Panc1 (cell line): ENCODE results near the gene NOTCH1. TPM values are rescaled to one million over a fixed set of nuclear protein-coding genes. Genes with fewer than 3 reads are reported as not detected.

Experiments used
- ATAC-seq: fragments of 200-7000 bp; cut with Tn5 transposase; 2 replicates; pipeline ENCODE4 v1.9.1; 2020; ENCODE audit warnings: mild to moderate bottlenecking, moderate library complexity
- BruUV-seq: library from RNA; stranded (reverse); fragments of 400-500 nt; replicated peaks from 2 replicates; lab custom pipeline; 2021; lab: Mats Ljungman, UMichigan
- CTCF ChIA-PET: fragments of 300-600 bp; sonication (Branson Sonifier 250); formaldehyde crosslinking; loops from one replicate; lab custom pipeline; 2022; ENCODE audit warnings: antibody characterized with exemption; lab: Charles Lee
- POLR2A ChIA-PET: fragments of 300-600 bp; sonication (Branson Sonifier 250); formaldehyde crosslinking; loops from one replicate; lab custom pipeline; 2022; ENCODE audit warnings: antibody characterized with exemption; lab: Charles Lee
- DNase-seq: peaks from one replicate; pipeline ENCODE4 v3.0.0-alpha.2; 2010; ENCODE audit warnings: low read depth, low spot score
- H3K27ac ChIP-seq: 2 replicates; pipeline ENCODE4 v1.5.1; 2011; ENCODE audit warnings: mild to moderate bottlenecking, low read length, inconsistent platforms
- H3K27me3 ChIP-seq: fragments of 200-500 bp; sonication (Bioruptor generic); 2 replicates; pipeline ENCODE4 v1.6.0; 2014; ENCODE audit warnings: low read length, inconsistent platforms; ENCODE audit not compliant: control insufficient read depth, insufficient read depth
- H3K36me3 ChIP-seq: fragments of 200-500 bp; sonication (Bioruptor generic); 2 replicates; pipeline ENCODE4 v1.5.1; 2014; ENCODE audit warnings: inconsistent platforms, mild to moderate bottlenecking, low read length, moderate library complexity; ENCODE audit not compliant: control insufficient read depth, insufficient read depth
- H3K4me1 ChIP-seq: 2 replicates; pipeline ENCODE4 v1.5.1; 2011; ENCODE audit warnings: inconsistent platforms, mild to moderate bottlenecking, low read length, moderate library complexity; ENCODE audit not compliant: control insufficient read depth, insufficient read depth
- H3K4me3 ChIP-seq, 2 experiments: 2 replicates each; pipeline ENCODE4 v1.5.1; 2011 to 2012; ENCODE audit warnings: low read depth in 2 of 2, low read length in 2 of 2, mild to moderate bottlenecking in 2 of 2, inconsistent platforms in 1 of 2, moderate library complexity in 1 of 2
- H3K9me3 ChIP-seq: fragments of 200-500 bp; sonication (Bioruptor generic); 2 replicates; pipeline ENCODE4 v1.5.1; 2014; ENCODE audit warnings: low read depth, mild to moderate bottlenecking, inconsistent platforms, low read length, moderate library complexity; ENCODE audit not compliant: control insufficient read depth, insufficient read depth
- POLR2AphosphoS5 ChIP-seq: IDR thresholded peaks from 2 replicates; pipeline ENCODE4 v1.6.1; 2012; ENCODE audit warnings: mild to moderate bottlenecking, low read depth, low read length, moderate library complexity
- SIN3A ChIP-seq: IDR thresholded peaks from 2 replicates; pipeline ENCODE4 v1.6.1; 2012; ENCODE audit warnings: low read depth, mild to moderate bottlenecking, low read length, moderate library complexity, borderline replicate concordance; ENCODE audit not compliant: insufficient read depth
- TCF7L2 ChIP-seq: IDR thresholded peaks from 2 replicates; pipeline ENCODE4 v1.6.1; 2011; ENCODE audit warnings: mild to moderate bottlenecking, low read depth, low read length, inconsistent platforms
- in situ Hi-C: cut with HindIII; loops from 2 replicates; pipeline ENCODE4 v1.10.0; 2016; ENCODE audit warnings: low sequenced_read_pairs, low pct_unique_long_range_greater_than_20kb
- intact Hi-C: fragments of 100-400 bp; cut with micrococcal nuclease; formaldehyde crosslinking; loops from one replicate; pipeline ENCODE4 v1.10.0; 2022; ENCODE audit not compliant: unreplicated experiment
- total RNA-seq: library from RNA; stranded (reverse); gene quantifications from one replicate; pipeline ENCODE4 v1.2.1, GENCODE V29; 2021; ENCODE audit not compliant: unreplicated experiment
- TF ChIP-seq, protein P1 (sequence below), 2 experiments: IDR thresholded peaks; 2 replicates each; pipeline ENCODE4 v1.6.1; 2011 to 2012; ENCODE audit warnings: low read depth in 2 of 2, control low read depth in 1 of 2, low read length in 1 of 2, mild to moderate bottlenecking in 1 of 2, moderate library complexity in 1 of 2; ENCODE audit not compliant: insufficient read depth in 1 of 2
- TF ChIP-seq, protein P2 (sequence below): fragments of 450-650 bp; IDR thresholded peaks from 2 replicates; pipeline ENCODE4 v1.5.1; 2017; ENCODE audit warnings: mild to moderate bottlenecking

Gene NOTCH1
- total RNA-seq, 1 experiment from 2014 or later, result 13.4 TPM

DNA sequence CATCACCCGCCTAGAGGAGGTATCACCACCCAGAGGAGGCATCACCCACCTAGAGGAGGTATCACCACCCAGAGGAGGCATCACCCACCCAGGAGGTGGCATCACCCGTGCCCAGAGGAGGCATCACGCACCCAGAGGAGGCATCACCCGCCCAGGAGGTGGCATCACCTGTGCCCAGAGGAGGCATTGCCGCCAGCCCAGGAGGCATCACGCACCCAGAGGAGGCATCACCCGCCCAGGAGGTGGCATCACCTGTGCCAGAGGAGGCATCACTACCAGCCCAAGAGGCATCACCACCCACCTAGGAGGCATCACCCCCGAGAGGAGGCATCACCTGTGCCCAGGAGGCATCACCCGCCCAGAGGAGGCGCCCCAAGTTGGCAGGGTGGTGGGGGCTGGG is 2.6 kb downstream of the NOTCH1 start:
- Histone ChIP-seq H3K36me3 (peaks cover 2% of the 10 kb centered on the region; the same call in 1 of the 2 replicates), H3K27me3 (no peaks in the 10 kb centered on the region), H3K27ac (no peak overlapping the region), H3K4me3 (no peak overlapping the region), H3K9me3 (no peaks in the 10 kb centered on the region), H3K4me1 (peaks cover 11% of the 10 kb centered on the region)
- no peak for DNase-seq
- CTCF ChIA-PET, result no interaction called here
- in situ Hi-C loops, result loop anchor here (10.0 kb wide), 1 partner anchor 58 kb away; the partner anchor contains the start of gene SEC16A
- no TSS peak for BruUV-seq
- TF ChIP-seq, protein P1, sequence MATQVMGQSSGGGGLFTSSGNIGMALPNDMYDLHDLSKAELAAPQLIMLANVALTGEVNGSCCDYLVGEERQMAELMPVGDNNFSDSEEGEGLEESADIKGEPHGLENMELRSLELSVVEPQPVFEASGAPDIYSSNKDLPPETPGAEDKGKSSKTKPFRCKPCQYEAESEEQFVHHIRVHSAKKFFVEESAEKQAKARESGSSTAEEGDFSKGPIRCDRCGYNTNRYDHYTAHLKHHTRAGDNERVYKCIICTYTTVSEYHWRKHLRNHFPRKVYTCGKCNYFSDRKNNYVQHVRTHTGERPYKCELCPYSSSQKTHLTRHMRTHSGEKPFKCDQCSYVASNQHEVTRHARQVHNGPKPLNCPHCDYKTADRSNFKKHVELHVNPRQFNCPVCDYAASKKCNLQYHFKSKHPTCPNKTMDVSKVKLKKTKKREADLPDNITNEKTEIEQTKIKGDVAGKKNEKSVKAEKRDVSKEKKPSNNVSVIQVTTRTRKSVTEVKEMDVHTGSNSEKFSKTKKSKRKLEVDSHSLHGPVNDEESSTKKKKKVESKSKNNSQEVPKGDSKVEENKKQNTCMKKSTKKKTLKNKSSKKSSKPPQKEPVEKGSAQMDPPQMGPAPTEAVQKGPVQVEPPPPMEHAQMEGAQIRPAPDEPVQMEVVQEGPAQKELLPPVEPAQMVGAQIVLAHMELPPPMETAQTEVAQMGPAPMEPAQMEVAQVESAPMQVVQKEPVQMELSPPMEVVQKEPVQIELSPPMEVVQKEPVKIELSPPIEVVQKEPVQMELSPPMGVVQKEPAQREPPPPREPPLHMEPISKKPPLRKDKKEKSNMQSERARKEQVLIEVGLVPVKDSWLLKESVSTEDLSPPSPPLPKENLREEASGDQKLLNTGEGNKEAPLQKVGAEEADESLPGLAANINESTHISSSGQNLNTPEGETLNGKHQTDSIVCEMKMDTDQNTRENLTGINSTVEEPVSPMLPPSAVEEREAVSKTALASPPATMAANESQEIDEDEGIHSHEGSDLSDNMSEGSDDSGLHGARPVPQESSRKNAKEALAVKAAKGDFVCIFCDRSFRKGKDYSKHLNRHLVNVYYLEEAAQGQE (IDR thresholded peaks at IDR 0.05; ENCODE audit: insufficient read depth in 1 of 2, low read depth in 2 of 2, low read length in 1 of 2), result no peak
- TF ChIP-seq TCF7L2, result no peak
- no peak for TF ChIP-seq POLR2AphosphoS5
- TF ChIP-seq, protein P2, sequence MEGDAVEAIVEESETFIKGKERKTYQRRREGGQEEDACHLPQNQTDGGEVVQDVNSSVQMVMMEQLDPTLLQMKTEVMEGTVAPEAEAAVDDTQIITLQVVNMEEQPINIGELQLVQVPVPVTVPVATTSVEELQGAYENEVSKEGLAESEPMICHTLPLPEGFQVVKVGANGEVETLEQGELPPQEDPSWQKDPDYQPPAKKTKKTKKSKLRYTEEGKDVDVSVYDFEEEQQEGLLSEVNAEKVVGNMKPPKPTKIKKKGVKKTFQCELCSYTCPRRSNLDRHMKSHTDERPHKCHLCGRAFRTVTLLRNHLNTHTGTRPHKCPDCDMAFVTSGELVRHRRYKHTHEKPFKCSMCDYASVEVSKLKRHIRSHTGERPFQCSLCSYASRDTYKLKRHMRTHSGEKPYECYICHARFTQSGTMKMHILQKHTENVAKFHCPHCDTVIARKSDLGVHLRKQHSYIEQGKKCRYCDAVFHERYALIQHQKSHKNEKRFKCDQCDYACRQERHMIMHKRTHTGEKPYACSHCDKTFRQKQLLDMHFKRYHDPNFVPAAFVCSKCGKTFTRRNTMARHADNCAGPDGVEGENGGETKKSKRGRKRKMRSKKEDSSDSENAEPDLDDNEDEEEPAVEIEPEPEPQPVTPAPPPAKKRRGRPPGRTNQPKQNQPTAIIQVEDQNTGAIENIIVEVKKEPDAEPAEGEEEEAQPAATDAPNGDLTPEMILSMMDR, result no peak
- TF ChIP-seq SIN3A, result no peak
- POLR2A ChIA-PET, result no interaction called here
- intact Hi-C loops, result no loop called here
- ATAC-seq, result no peak

DNA sequence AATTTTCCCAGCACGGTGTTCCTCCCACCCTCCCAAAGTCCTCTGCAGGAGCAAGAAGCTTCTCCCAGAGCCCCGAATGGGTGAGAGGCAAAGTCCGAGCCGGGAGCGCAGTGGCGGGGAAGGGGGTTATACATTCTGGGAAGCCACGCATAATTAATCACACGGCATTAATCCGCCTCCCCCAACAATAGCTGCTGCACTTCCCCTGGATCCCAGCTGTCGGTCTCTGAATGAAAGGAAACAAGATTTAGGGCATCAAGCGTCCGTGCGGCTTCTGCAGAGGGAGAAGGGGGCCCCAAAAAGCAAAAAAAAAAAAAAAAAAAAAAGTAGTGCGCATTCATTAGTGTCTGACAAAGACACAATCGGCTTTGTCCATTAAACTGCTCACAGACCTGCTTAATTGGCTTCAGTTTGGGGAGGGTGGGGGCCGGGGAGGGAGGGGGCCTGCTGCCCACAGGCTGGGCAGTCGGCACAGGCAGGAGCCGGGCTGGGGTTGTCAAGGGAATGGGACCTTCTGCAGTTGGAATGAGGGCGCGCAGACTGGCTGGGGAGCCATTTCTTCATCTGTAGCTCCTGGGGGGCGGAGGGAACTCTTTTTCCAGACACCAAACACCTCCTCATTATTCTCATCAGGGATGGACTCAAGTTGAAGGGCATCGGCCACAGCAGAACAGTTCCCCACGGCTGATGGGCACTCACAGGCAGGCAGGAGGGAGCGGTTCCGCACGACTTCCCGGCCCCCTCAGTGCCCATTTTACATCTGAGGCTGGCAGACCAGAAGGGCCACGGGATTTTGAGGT is 3.4 kb downstream of the NOTCH1 start:
- intact Hi-C loops (no loop called here), in situ Hi-C loops (loop anchor here (10.0 kb wide), 1 partner anchor 58 kb away; the partner anchor contains the start of gene SEC16A)
- peaks cover 10% of the 10 kb centered on the region for H3K4me1 ChIP-seq
- H3K27me3 ChIP-seq, result no peaks in the 10 kb centered on the region
- no peak overlapping the region for H3K27ac ChIP-seq
- no peaks in the 10 kb centered on the region for H3K9me3 ChIP-seq
- POLR2A ChIA-PET, result no interaction called here
- peaks cover 2% of the 10 kb centered on the region; the same call in 1 of the 2 replicates for H3K36me3 ChIP-seq
- BruUV-seq, result no TSS peak
- CTCF ChIA-PET, result no interaction called here
- DNase-seq (no peak), ATAC-seq (no peak)
- TF ChIP-seq, protein P2, result no peak
- TF ChIP-seq POLR2AphosphoS5 (no peak), SIN3A (no peak), TCF7L2 (no peak)
- TF ChIP-seq, protein P1 (IDR thresholded peaks at IDR 0.05; ENCODE audit: insufficient read depth in 1 of 2, low read depth in 2 of 2, low read length in 1 of 2), result no peak
- no peak overlapping the region for H3K4me3 ChIP-seq
